Endothelial cell of umbilical vein (primary cell): ENCODE data around the gene CERS6. TPM values are rescaled to one million over a fixed set of nuclear protein-coding genes. Genes with fewer than 3 reads are reported as not detected.

ENCODE experiments used
- BruUV-seq: library from RNA; stranded (reverse); fragments of 400-500 nt; replicated peaks from 2 replicates; lab custom pipeline; 2021; lab: Mats Ljungman, UMichigan
- CTCF ChIA-PET: fragments of 300-600, 350-600 bp; sonication (Branson Sonifier 250); formaldehyde crosslinking; loops from one replicate; lab custom pipeline; 2021; ENCODE audit warnings: antibody characterized with exemption, inconsistent platforms; lab: Charles Lee
- POLR2A ChIA-PET: fragments of 300-600, 350-600 bp; sonication (Branson Sonifier 250); formaldehyde crosslinking; loops from one replicate; lab custom pipeline; 2021; ENCODE audit warnings: antibody characterized with exemption, inconsistent platforms; lab: Charles Lee
- DNase-seq: peaks from one replicate; pipeline ENCODE4 v3.0.0-alpha.2; 2011; ENCODE audit warnings: low read depth, low spot score
- FAIRE-seq: peaks from 2 replicates; lab custom pipeline; 2011; peaks lifted over from hg19 to GRCh38; lab: Jason Lieb, UNC
- H2AFZ ChIP-seq: 2 replicates; pipeline ENCODE4 v1.6.0; 2012; ENCODE audit warnings: low read depth, low read length, control low read depth, inconsistent platforms
- H3K27ac ChIP-seq: 2 replicates; pipeline ENCODE4 v1.5.1; 2011; ENCODE audit warnings: low read depth, mild to moderate bottlenecking, control low read depth, low read length, moderate library complexity; ENCODE audit not compliant: insufficient read depth
- H3K27me3 ChIP-seq, 2 experiments: 2 replicates each; pipeline versions ENCODE4 v1.6.0 to v1.6.1; 2011; ENCODE audit warnings: low read length in 2 of 2, mixed read lengths in 1 of 2; ENCODE audit not compliant: control insufficient read depth in 2 of 2, insufficient read depth in 2 of 2
- H3K36me3 ChIP-seq, 2 experiments: 2 replicates in 1 of 2; 3 replicates in 1 of 2; pipeline ENCODE4 v1.5.1; 2011; ENCODE audit warnings: low read length in 2 of 2, mild to moderate bottlenecking in 1 of 2, moderate library complexity in 1 of 2; ENCODE audit not compliant: control insufficient read depth in 2 of 2, insufficient read depth in 2 of 2; ENCODE audit errors: extremely low read depth in 1 of 2
- H3K4me1 ChIP-seq: 3 replicates; pipeline ENCODE4 v1.5.1; 2011; ENCODE audit warnings: mild to moderate bottlenecking, low read length; ENCODE audit not compliant: control insufficient read depth, insufficient read depth; ENCODE audit errors: extremely low read depth
- H3K4me2 ChIP-seq: 2 replicates; pipeline ENCODE4 v1.6.1; 2011; ENCODE audit warnings: low read length, control low read depth, mixed read lengths; ENCODE audit not compliant: insufficient read depth
- H3K4me3 ChIP-seq, 3 experiments: fragments of 200-600 bp in 1 of 3; sonication (generic), shearing (Covaris generic) in 1 of 3; replicated peaks in 1 of 3; 2 replicates each; pipeline ENCODE4 v1.5.1; 2011 to 2016; ENCODE audit warnings: control low read depth in 3 of 3, low read length in 3 of 3, mild to moderate bottlenecking in 2 of 3, inconsistent platforms in 1 of 3, low read depth in 1 of 3, moderate library complexity in 1 of 3; ENCODE audit not compliant: insufficient read depth in 1 of 3
- H3K79me2 ChIP-seq: 2 replicates; pipeline ENCODE4 v1.6.0; 2012; ENCODE audit warnings: low read length, inconsistent platforms; ENCODE audit not compliant: control insufficient read depth, insufficient read depth
- H3K9ac ChIP-seq: replicated peaks from 2 replicates; pipeline ENCODE3; 2011; ENCODE audit warnings: low read length, control low read depth; ENCODE audit not compliant: insufficient read depth; ENCODE audit errors: extremely low read depth
- H3K9me1 ChIP-seq: replicated peaks from 3 replicates; pipeline ENCODE4 v1.6.0; 2011; ENCODE audit warnings: mild to moderate bottlenecking, low read length; ENCODE audit not compliant: control insufficient read depth, insufficient read depth; ENCODE audit errors: extremely low read depth
- H3K9me3 ChIP-seq: replicated peaks from 2 replicates; pipeline ENCODE4 v1.5.1; 2012; ENCODE audit warnings: low read length, inconsistent platforms; ENCODE audit not compliant: control insufficient read depth, insufficient read depth
- H4K20me1 ChIP-seq: replicated peaks from 2 replicates; pipeline ENCODE3; 2011; ENCODE audit warnings: mild to moderate bottlenecking, low read length; ENCODE audit not compliant: control insufficient read depth, insufficient read depth; ENCODE audit errors: extremely low read depth
- CTCF ChIP-seq, 2 donors: IDR thresholded peaks; 1 replicate in 1 of 2; 2 replicates in 1 of 2; pipeline ENCODE4 v1.5.1; 2011; ENCODE audit warnings: low read length in 2 of 2, mild to moderate bottlenecking in 2 of 2, moderate library complexity in 2 of 2, control low read depth in 1 of 2, inconsistent platforms in 1 of 2, low read depth in 1 of 2; ENCODE audit not compliant: insufficient read depth in 1 of 2; ENCODE audit errors: extremely low read depth in 1 of 2
- EZH2 ChIP-seq: IDR thresholded peaks from 2 replicates; pipeline ENCODE4 v1.6.1; 2012; ENCODE audit warnings: borderline replicate concordance, low read depth, mild to moderate bottlenecking, moderate library complexity, low read length, inconsistent platforms; ENCODE audit not compliant: severe bottlenecking
- FOS ChIP-seq: IDR thresholded peaks from 2 replicates; pipeline ENCODE4 v1.6.1; 2011; ENCODE audit warnings: mild to moderate bottlenecking, low read length, moderate library complexity, borderline replicate concordance; ENCODE audit not compliant: insufficient read depth
- GATA2 ChIP-seq: IDR thresholded peaks from 2 replicates; pipeline ENCODE4 v1.7.0; 2011; ENCODE audit warnings: low read depth, mild to moderate bottlenecking, moderate library complexity, mixed read lengths, low read length; ENCODE audit not compliant: insufficient read length, insufficient read depth
- JUN ChIP-seq: IDR thresholded peaks from 2 replicates; pipeline ENCODE4 v1.6.1; 2011; ENCODE audit warnings: borderline replicate concordance, low read depth; ENCODE audit not compliant: insufficient read length, insufficient read depth
- MAX ChIP-seq: IDR thresholded peaks from 2 replicates; pipeline ENCODE4 v1.6.1; 2011; ENCODE audit not compliant: insufficient read depth, insufficient read length
- MYC ChIP-seq: IDR thresholded peaks from one replicate; pipeline ENCODE4 v1.6.1; 2011; ENCODE audit warnings: mild to moderate bottlenecking, low read depth, low read length
- POLR2A ChIP-seq: IDR thresholded peaks from 2 replicates; pipeline ENCODE4 v1.6.1; 2012; ENCODE audit warnings: low read depth, mild to moderate bottlenecking, control low read depth, low read length
- POLR2AphosphoS5 ChIP-seq: IDR thresholded peaks from 2 replicates; pipeline ENCODE4 v1.6.1; 2012; ENCODE audit warnings: low read depth, mild to moderate bottlenecking, control low read depth, low read length, moderate library complexity; ENCODE audit not compliant: insufficient read depth
- dilution Hi-C: fragments of 300-500 bp; cut with MboI; formaldehyde crosslinking; loops from one replicate; pipeline ENCODE4 v1.15.0; 2019; ENCODE audit warnings: low sequenced_read_pairs; ENCODE audit not compliant: extremely low pct_ligation_motif_present
- intact Hi-C: fragments of 100-400 bp; cut with micrococcal nuclease; formaldehyde crosslinking; loops from one replicate; pipeline ENCODE4 v1.10.0; 2022
- polyA plus RNA-seq, 4 experiments: library from polyadenylated mRNA; depleted of rRNA in 3 of 4; stranded (reverse) in 3 of 4; unstranded in 1 of 4; fragments of >200 nt; gene quantifications; 2 replicates each; pipeline versions ENCODE4 v1.2.1 to v1.2.3, GENCODE V29; 2011 to 2012; ENCODE audit warnings: missing spikeins in 1 of 4
- total RNA-seq: library from RNA; stranded (reverse); gene quantifications from 2 replicates; pipeline ENCODE4 v1.2.3, GENCODE V29; 2021

Gene CERS6
- total and polyA plus RNA-seq, 2 donors (not counting 3 experiments of a cell fraction or from before 2014, with no cell fraction given): 2.7 to 11.7 TPM

- DNase-seq: no peak
Observed at GRCh38 chr2:168565512-168565911, 109.4 kb downstream of the CERS6 start.

More at GRCh38 chr2:168565512-168565911, 109.4 kb downstream of the CERS6 start:
- no TSS peak for BruUV-seq
- dilution Hi-C loops: no loop called here
- H3K9me3 ChIP-seq: no peaks in the 10 kb centered on the region
- no peaks in the 10 kb centered on the region for H3K9me1 ChIP-seq
- no peaks in the 10 kb centered on the region for H3K4me1 ChIP-seq
- H3K4me2 ChIP-seq: no peak overlapping the region
- no peak for FAIRE-seq
- ChIA-PET POLR2A (no interaction called here), CTCF (no interaction called here)
- H3K4me3 ChIP-seq: no peak overlapping the region
- no peak overlapping the region for H2AFZ ChIP-seq
- intact Hi-C loops: no loop called here
- no peak overlapping the region for H3K27ac ChIP-seq
- H3K79me2 ChIP-seq: no peaks in the 10 kb centered on the region
- no peaks in the 10 kb centered on the region for H3K36me3 ChIP-seq
- H4K20me1 ChIP-seq: no peaks in the 10 kb centered on the region
- TF ChIP-seq MYC (no peak), GATA2 (no peak), POLR2A (no peak), JUN (no peak), EZH2 (no peak), MAX (no peak), FOS (no peak), CTCF (IDR thresholded peaks at IDR 0.05; ENCODE audit: extremely low read depth in 1 of 2, insufficient read depth in 1 of 2, low read depth in 1 of 2, low read length in 2 of 2) (no peak), POLR2AphosphoS5 (no peak)
- H3K9ac ChIP-seq: no peak overlapping the region
- no peaks in the 10 kb centered on the region for H3K27me3 ChIP-seq
